Neural progenitor cell (in vitro differentiated cells): ENCODE results near the gene COL20A1.

Experiments
- CTCF ChIP-seq: fragments of 200-600 bp; sonication (generic); IDR thresholded peaks from 2 replicates; pipeline ENCODE4 v1.5.1; 2017; ENCODE audit warnings: antibody characterized with exemption, mild to moderate bottlenecking
- EZH2 ChIP-seq: fragments of 200-600 bp; sonication (generic); IDR thresholded peaks from 2 replicates; pipeline ENCODE4 v1.6.1; 2017; ENCODE audit warnings: antibody characterized with exemption, mild to moderate bottlenecking, moderate library complexity

DNA sequence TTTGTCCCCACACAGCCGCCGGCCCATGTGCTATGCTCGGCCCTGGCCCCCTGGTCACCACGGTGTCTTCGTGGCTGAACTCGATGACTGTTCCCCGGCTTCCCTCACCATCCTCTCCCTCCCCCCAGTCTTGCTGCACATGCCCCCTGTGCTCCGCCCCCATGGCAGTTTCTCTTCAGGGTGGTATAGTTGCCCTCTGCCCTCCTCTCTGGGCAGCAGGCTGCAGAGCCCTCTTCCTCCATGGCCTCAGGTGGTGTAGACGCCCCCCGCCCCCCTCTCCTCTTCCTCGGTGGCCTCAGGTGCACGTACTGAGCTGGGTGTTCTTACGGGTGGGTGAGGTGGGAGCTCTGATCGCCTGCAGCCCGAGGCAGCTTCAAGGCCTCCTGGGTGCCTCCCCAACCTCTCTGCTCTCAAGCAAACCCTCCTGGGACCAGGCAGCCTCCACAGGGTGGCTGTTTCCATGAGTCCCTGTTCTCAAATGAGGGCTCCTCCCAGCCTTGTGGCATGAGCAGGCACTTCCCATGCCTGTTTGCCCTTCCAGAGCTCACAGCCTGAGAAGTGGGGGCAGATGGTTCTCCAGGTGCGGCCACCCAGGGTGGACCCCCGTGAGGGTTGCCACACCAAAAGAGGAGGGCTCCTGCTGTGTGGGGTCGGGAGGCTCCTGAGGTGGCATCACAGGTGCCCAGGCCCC lies 24.8 kb downstream of the COL20A1 start:
- TF ChIP-seq CTCF (no peak), EZH2 (no peak)
